HCT116 (cell line): ENCODE data around the gene MRRF. TPM values are rescaled to one million over a fixed set of nuclear protein-coding genes. Genes with fewer than 3 reads are reported as not detected.

Experiments used
- ATAC-seq: fragments of 200-7000 bp; cut with Tn5 transposase; 2 replicates; pipeline ENCODE4 v1.9.1; 2020; ENCODE audit warnings: mild to moderate bottlenecking, moderate library complexity
- BruUV-seq: library from RNA; stranded (reverse); fragments of 400-500 nt; replicated peaks from 2 replicates; lab custom pipeline; 2021; lab: Mats Ljungman, UMichigan
- CTCF ChIA-PET: fragments of 300-600 bp; sonication (Branson Sonifier 250); formaldehyde crosslinking; loops from one replicate; lab custom pipeline; 2021; ENCODE audit warnings: antibody characterized with exemption; lab: Charles Lee
- POLR2A ChIA-PET: fragments of 300-600, 350-600 bp; sonication (Branson Sonifier 250); formaldehyde crosslinking; loops from one replicate; lab custom pipeline; 2021; ENCODE audit warnings: antibody characterized with exemption; lab: Charles Lee
- RAD21 ChIA-PET, 2 experiments: fragments of 300-600 bp; sonication (Branson Sonifier 250); formaldehyde crosslinking; loops; one replicate each; lab custom pipeline; 2023; ENCODE audit warnings: low total read pairs in 2 of 2; ENCODE audit not compliant: uncharacterized antibody in 2 of 2, unreplicated experiment in 2 of 2, low non-redundant PET in 1 of 2; lab: Charles Lee
- DNase-seq: peaks from one replicate; pipeline ENCODE4 v3.0.0-alpha.2; 2010; ENCODE audit warnings: low read depth, low spot score
- H2AFZ ChIP-seq: fragments of 200-600 bp; shearing (Covaris generic), sonication (generic); 2 replicates; pipeline ENCODE4 v1.6.1; 2017; ENCODE audit warnings: low read depth, mixed run types, mixed read lengths, antibody characterized with exemption, low read length; ENCODE audit not compliant: poor library complexity, severe bottlenecking
- H3K27ac ChIP-seq: 2 replicates; pipeline ENCODE4 v1.5.1; 2012; ENCODE audit warnings: low read depth, low read length
- H3K27me3 ChIP-seq: fragments of 200-600 bp; sonication (generic); 2 replicates; pipeline ENCODE4 v1.6.1; 2016; ENCODE audit warnings: mixed run types, low read length, mixed read lengths; ENCODE audit not compliant: insufficient read depth
- H3K36me3 ChIP-seq, 2 experiments: fragments of 200-500 bp in 1 of 2; fragments of 200-600 bp in 1 of 2; sonication (Bioruptor generic) in 1 of 2; sonication (generic) in 1 of 2; 2 replicates each; pipeline versions ENCODE4 v1.5.1 to v1.6.1; 2014 to 2016; ENCODE audit warnings: low read length in 2 of 2, inconsistent platforms in 1 of 2, mixed read lengths in 1 of 2, mixed run types in 1 of 2; ENCODE audit not compliant: insufficient read depth in 2 of 2, control insufficient read depth in 1 of 2
- H3K4me1 ChIP-seq, 2 experiments: fragments of 200-600 bp in 1 of 2; sonication (generic) in 1 of 2; 2 replicates each; pipeline versions ENCODE4 v1.5.1 to v1.6.1; 2012 to 2017; ENCODE audit warnings: low read length in 2 of 2, inconsistent platforms in 1 of 2, mild to moderate bottlenecking in 1 of 2, mixed read lengths in 1 of 2, mixed run types in 1 of 2, moderate library complexity in 1 of 2; ENCODE audit not compliant: insufficient read depth in 2 of 2, control insufficient read depth in 1 of 2
- H3K4me2 ChIP-seq: fragments of 200-600 bp; sonication (generic); 2 replicates; pipeline ENCODE4 v1.6.1; 2017; ENCODE audit warnings: mixed run types, low read length, mixed read lengths
- H3K4me3 ChIP-seq, 2 experiments: fragments of 200-600 bp in 1 of 2; sonication (generic) in 1 of 2; replicated peaks in 1 of 2; 2 replicates each; pipeline ENCODE4 v1.5.1; 2011 to 2016; ENCODE audit warnings: low read length in 2 of 2, control low read depth in 1 of 2, low read depth in 1 of 2, mild to moderate bottlenecking in 1 of 2, mixed read lengths in 1 of 2, mixed run types in 1 of 2
- H3K79me2 ChIP-seq: fragments of 200-600 bp; sonication (generic); 2 replicates; pipeline ENCODE4 v1.6.1; 2017; ENCODE audit warnings: mild to moderate bottlenecking, mixed run types, low read length, moderate library complexity, mixed read lengths; ENCODE audit not compliant: insufficient read depth
- H3K9ac ChIP-seq: fragments of 200-600 bp; sonication (generic); 2 replicates; pipeline ENCODE4 v1.6.1; 2016; ENCODE audit warnings: low read length, mixed read lengths
- H3K9me2 ChIP-seq: fragments of 200-600 bp; sonication (generic), shearing (Covaris generic); 2 replicates; pipeline ENCODE4 v1.6.1; 2017; ENCODE audit warnings: mixed run types, mild to moderate bottlenecking, moderate library complexity; ENCODE audit not compliant: insufficient read depth
- H3K9me3 ChIP-seq, 2 experiments: fragments of 200-500 bp in 1 of 2; fragments of 200-600 bp in 1 of 2; sonication (Bioruptor generic) in 1 of 2; sonication (generic) in 1 of 2; 2 replicates each; pipeline ENCODE4 v1.6.1; 2014 to 2017; ENCODE audit warnings: low read length in 2 of 2, mixed read lengths in 2 of 2, inconsistent platforms in 1 of 2, low read depth in 1 of 2, mild to moderate bottlenecking in 1 of 2, mixed run types in 1 of 2, moderate library complexity in 1 of 2; ENCODE audit not compliant: control insufficient read depth in 1 of 2, insufficient read depth in 1 of 2
- H4K20me1 ChIP-seq: fragments of 200-600 bp; sonication (generic), shearing (Covaris generic); 2 replicates; pipeline ENCODE4 v1.6.1; 2017; ENCODE audit warnings: mixed run types, mild to moderate bottlenecking, moderate library complexity; ENCODE audit not compliant: insufficient read depth
- CEBPB ChIP-seq: IDR thresholded peaks from 2 replicates; pipeline ENCODE4 v1.6.1; 2012; ENCODE audit warnings: low read depth
- CTCF ChIP-seq, 3 experiments: fragments of 200-600 bp in 1 of 3; sonication (generic) in 1 of 3; IDR thresholded peaks in 2 of 3; conservative IDR thresholded peaks in 1 of 3; 2 replicates each; pipeline ENCODE4 v1.5.1; 2012 to 2017; ENCODE audit warnings: low read depth in 2 of 3, low read length in 2 of 3, antibody characterized with exemption in 1 of 3, borderline replicate concordance in 1 of 3, control low read depth in 1 of 3, mild to moderate bottlenecking in 1 of 3, mixed read lengths in 1 of 3, mixed run types in 1 of 3, moderate library complexity in 1 of 3; ENCODE audit not compliant: insufficient read depth in 1 of 3
- ELF1 ChIP-seq: IDR thresholded peaks from 2 replicates; pipeline ENCODE4 v1.6.1; 2012; ENCODE audit warnings: low read depth, borderline replicate concordance
- EZH2 ChIP-seq: fragments of 200-600 bp; sonication (generic); IDR thresholded peaks from 2 replicates; pipeline ENCODE4 v1.6.1; 2017; ENCODE audit warnings: antibody characterized with exemption, mixed run types
- JUND ChIP-seq: IDR thresholded peaks from 2 replicates; pipeline ENCODE4 v1.6.1; 2012
- MAX ChIP-seq: IDR thresholded peaks from 2 replicates; pipeline ENCODE4 v1.6.1; 2012
- POLR2AphosphoS5 ChIP-seq: IDR thresholded peaks from 2 replicates; pipeline ENCODE4 v1.6.1; 2011; ENCODE audit warnings: mild to moderate bottlenecking, low read depth, low read length, moderate library complexity
- RAD21 ChIP-seq: IDR thresholded peaks from 2 replicates; pipeline ENCODE4 v1.6.1; 2012; ENCODE audit warnings: low read depth, mild to moderate bottlenecking
- SP1 ChIP-seq: IDR thresholded peaks from 2 replicates; pipeline ENCODE4 v1.6.1; 2012; ENCODE audit warnings: low read depth
- TCF7L2 ChIP-seq: IDR thresholded peaks from 2 replicates; pipeline ENCODE4 v1.7.0; 2011; ENCODE audit warnings: borderline replicate concordance, inconsistent platforms; ENCODE audit not compliant: insufficient read depth, insufficient read length; ENCODE audit errors: extremely low read depth
- YY1 ChIP-seq: IDR thresholded peaks from 2 replicates; pipeline ENCODE4 v1.6.1; 2011; ENCODE audit warnings: low read length, low read depth, moderate library complexity, mild to moderate bottlenecking; ENCODE audit not compliant: insufficient replicate concordance; ENCODE audit errors: extremely low read depth
- ZBTB33 ChIP-seq: IDR thresholded peaks from 2 replicates; pipeline ENCODE4 v1.6.1; 2011; ENCODE audit warnings: mild to moderate bottlenecking, low read length, moderate library complexity; ENCODE audit not compliant: insufficient replicate concordance; ENCODE audit errors: extremely low read depth
- intact Hi-C: fragments of 100-400 bp; cut with micrococcal nuclease; formaldehyde crosslinking; loops from 2 replicates; pipeline ENCODE4 v1.10.0; 2022
- total RNA-seq: library from RNA; stranded (reverse); gene quantifications from one replicate; pipeline ENCODE4 v1.2.1, GENCODE V29; 2021; ENCODE audit not compliant: unreplicated experiment

Gene MRRF
- total RNA-seq, 1 experiment from 2014 or later = 88.6 TPM

- ATAC-seq (no peak), DNase-seq (no peak)
- H4K20me1 ChIP-seq = no peaks in the 10 kb centered on the region
- H3K27me3 ChIP-seq = no peaks in the 10 kb centered on the region
- H3K79me2 ChIP-seq = no peaks in the 10 kb centered on the region
- intact Hi-C loops = no loop called here
- RAD21 ChIA-PET = no interaction called here
- no peak overlapping the region for H3K4me3 ChIP-seq
- no peaks in the 10 kb centered on the region for H3K36me3 ChIP-seq
- no peaks in the 10 kb centered on the region for H3K9me2 ChIP-seq
- peaks cover 3 to 26% of the 10 kb centered on the region in 2 experiments; a peak in 3 of 4 replicates for H3K4me1 ChIP-seq
- CTCF ChIA-PET = no interaction called here
- no peak overlapping the region for H3K27ac ChIP-seq
- H3K9me3 ChIP-seq = no peaks in the 10 kb centered on the region
- H3K4me2 ChIP-seq = no peak overlapping the region
- H2AFZ ChIP-seq = no peak overlapping the region
- TF ChIP-seq POLR2AphosphoS5 (no peak), ELF1 (no peak), CEBPB (no peak), EZH2 (no peak), ZBTB33 (no peak), YY1 (no peak), MAX (no peak), SP1 (no peak), TCF7L2 (no peak), RAD21 (no peak), JUND (no peak), CTCF (IDR thresholded peaks at IDR 0.05 in 2 of 3, conservative IDR thresholded peaks at IDR 0.05 in 1 of 3; ENCODE audit: borderline replicate concordance in 1 of 3, insufficient read depth in 1 of 3, low read depth in 2 of 3, low read length in 2 of 3) (no peak)
- POLR2A ChIA-PET = no interaction called here
- no peak overlapping the region for H3K9ac ChIP-seq
- BruUV-seq = no TSS peak
Measured at GRCh38 chr9:122366074-122366660, 101.5 kb downstream of the MRRF start.
